PC-3 (cell line): Measurements from ENCODE around the gene STAT4. TPM values are rescaled to one million over a fixed set of nuclear protein-coding genes. Genes with fewer than 3 reads are reported as not detected.

Experiments used
- ATAC-seq: fragments of 200-7000 bp; cut with Tn5 transposase; 2 replicates; pipeline ENCODE4 v1.9.1; 2020; ENCODE audit warnings: mild to moderate bottlenecking, moderate library complexity
- BruUV-seq: library from RNA; stranded (reverse); fragments of 400-500 nt; replicated peaks from 2 replicates; lab custom pipeline; 2021; lab: Mats Ljungman, UMichigan
- CTCF ChIA-PET: fragments of 300-600 bp; sonication (Branson Sonifier 250); formaldehyde crosslinking; loops from one replicate; lab custom pipeline; 2022; ENCODE audit warnings: antibody characterized with exemption; lab: Charles Lee
- POLR2A ChIA-PET: fragments of 300-600 bp; sonication (Branson Sonifier 250); formaldehyde crosslinking; loops from one replicate; lab custom pipeline; 2022; ENCODE audit warnings: antibody characterized with exemption; ENCODE audit not compliant: unreplicated experiment; lab: Charles Lee
- DNase-seq: peaks from one replicate; pipeline ENCODE4 v3.0.0-alpha.2; 2015
- H2AFZ ChIP-seq: fragments of 300-600 bp; sonication (generic); 2 replicates; pipeline ENCODE4 v1.6.0; 2016; ENCODE audit warnings: antibody characterized with exemption, low read length
- H3F3A ChIP-seq: fragments of 300-600 bp; sonication (generic); one replicate; pipeline ENCODE4 v1.6.0; 2017; ENCODE audit warnings: antibody characterized with exemption, low read length, control low read depth, mild to moderate bottlenecking; ENCODE audit not compliant: unreplicated experiment
- H3K27ac ChIP-seq: fragments of 300-600 bp; sonication (generic); 2 replicates; pipeline ENCODE4 v1.5.1; 2016; ENCODE audit warnings: mild to moderate bottlenecking, low read length
- H3K27me3 ChIP-seq: fragments of 300-600 bp; sonication (generic); 2 replicates; pipeline ENCODE4 v1.6.1; 2016; ENCODE audit warnings: low read length, mixed read lengths
- H3K36me3 ChIP-seq: fragments of 300-600 bp; sonication (generic); 2 replicates; pipeline ENCODE4 v1.6.1; 2016; ENCODE audit warnings: low read depth, mixed run types, low read length, mixed read lengths
- H3K4me1 ChIP-seq: fragments of 300-600 bp; sonication (generic); 2 replicates; pipeline ENCODE4 v1.5.1; 2016; ENCODE audit warnings: low read length; ENCODE audit not compliant: insufficient read depth
- H3K4me2 ChIP-seq: fragments of 300-600 bp; sonication (generic); 2 replicates; pipeline ENCODE4 v1.6.0; 2016; ENCODE audit warnings: low read length
- H3K4me3 ChIP-seq: fragments of 300-600 bp; sonication (generic); 2 replicates; pipeline ENCODE4 v1.5.1; 2016; ENCODE audit warnings: mild to moderate bottlenecking, low read length, mixed read lengths
- H3K79me2 ChIP-seq: fragments of 300-600 bp; sonication (generic); 2 replicates; pipeline ENCODE4 v1.6.1; 2017; ENCODE audit warnings: low read length, mixed read lengths
- H3K9ac ChIP-seq: fragments of 300-600 bp; sonication (generic); 2 replicates; pipeline ENCODE4 v1.6.0; 2016; ENCODE audit warnings: mild to moderate bottlenecking, low read length
- H3K9me2 ChIP-seq: fragments of 300-600 bp; sonication (generic); replicated peaks from 2 replicates; pipeline ENCODE4 v1.6.1; 2016; ENCODE audit warnings: mixed run types, low read length, mixed read lengths
- H3K9me3 ChIP-seq: fragments of 300-600 bp; sonication (generic); 2 replicates; pipeline ENCODE4 v1.6.1; 2016; ENCODE audit warnings: low read length, mixed read lengths
- H4K20me1 ChIP-seq: fragments of 300-600 bp; sonication (generic); 2 replicates; pipeline ENCODE4 v1.6.1; 2016; ENCODE audit warnings: low read length, mixed read lengths
- CTCF ChIP-seq: fragments of 300-600 bp; sonication (generic); conservative IDR thresholded peaks from 2 replicates; pipeline ENCODE4 v1.5.1; 2017; ENCODE audit warnings: antibody characterized with exemption, low read depth, mild to moderate bottlenecking, low read length
- EZH2 ChIP-seq: fragments of 300-600 bp; sonication (generic); IDR thresholded peaks from one replicate; pipeline ENCODE4 v1.6.1; 2017; ENCODE audit warnings: antibody characterized with exemption, mild to moderate bottlenecking, low read length; ENCODE audit not compliant: unreplicated experiment
- EZH2phosphoT487 ChIP-seq: fragments of 300-600 bp; sonication (generic); IDR thresholded peaks from 2 replicates; pipeline ENCODE4 v1.6.1; 2018; ENCODE audit warnings: mild to moderate bottlenecking, antibody characterized with exemption, low read length, borderline replicate concordance
- intact Hi-C: fragments of 100-400 bp; cut with micrococcal nuclease; formaldehyde crosslinking; loops from 2 replicates; pipeline ENCODE4 v1.9.0; 2023
- total RNA-seq: library from RNA; depleted of rRNA; stranded (reverse); fragments of >200 nt; gene quantifications from 2 replicates; pipeline ENCODE4 v1.2.3, GENCODE V29; 2014

STAT4 gene
- total RNA-seq, 1 experiment from 2014 or later = 1.6 TPM

DNA sequence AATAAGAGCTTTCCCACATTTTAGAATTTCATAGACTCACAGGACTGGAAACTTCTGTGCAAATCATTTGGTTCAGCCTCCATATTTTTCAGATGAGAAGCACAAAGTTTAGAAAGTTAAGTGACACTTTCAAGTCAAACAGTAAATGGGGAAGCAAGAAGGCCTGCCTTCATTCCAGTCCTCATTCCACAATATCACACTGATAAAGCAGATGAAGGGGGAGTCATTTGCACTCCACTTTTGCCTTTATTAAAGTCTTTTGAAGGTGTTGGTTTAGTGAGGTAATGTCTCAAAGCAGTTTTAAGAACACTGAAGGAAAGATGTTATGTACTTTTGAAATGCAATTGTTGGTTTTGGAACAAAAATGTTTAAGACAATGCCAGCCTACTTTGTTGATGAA, 32.7 kb upstream of the STAT4 start:
- Histone ChIP-seq H3K36me3 (no peaks in the 10 kb centered on the region), H3K9ac (no peak overlapping the region), H3K27me3 (no peaks in the 10 kb centered on the region), H3K4me3 (no peak overlapping the region), H3K4me2 (no peak overlapping the region), H4K20me1 (no peaks in the 10 kb centered on the region), H3K27ac (no peak overlapping the region), H2AFZ (no peak overlapping the region), H3K79me2 (no peaks in the 10 kb centered on the region), H3K9me3 (no peaks in the 10 kb centered on the region), H3K4me1 (peaks cover 11% of the 10 kb centered on the region), H3K9me2 (0 out of 2 replicates have a peak, but pooled peaks cover 3% of the 10 kb centered on the region), H3F3A (no peaks in the 10 kb centered on the region)
- CTCF ChIA-PET = no interaction called here
- BruUV-seq = no TSS peak
- TF ChIP-seq EZH2phosphoT487 (no peak), EZH2 (no peak), CTCF (no peak)
- DNase-seq (no peak), ATAC-seq (no peak)
- POLR2A ChIA-PET = no interaction called here
- intact Hi-C loops = no loop called here

- no TSS peak for BruUV-seq
- ATAC-seq (no peak), DNase-seq (no peak)
- H3K9ac ChIP-seq = no peak overlapping the region
- no peak overlapping the region for H3K27ac ChIP-seq
- H4K20me1 ChIP-seq = no peaks in the 10 kb centered on the region
- TF ChIP-seq CTCF (no peak), EZH2phosphoT487 (no peak), EZH2 (no peak)
- ChIA-PET POLR2A (no interaction called here), CTCF (no interaction called here)
- no peak overlapping the region for H3K4me3 ChIP-seq
- no peaks in the 10 kb centered on the region for H3F3A ChIP-seq
- H3K9me2 ChIP-seq = 0 out of 2 replicates have a peak, but pooled peaks cover 3% of the 10 kb centered on the region
- no peaks in the 10 kb centered on the region for H3K9me3 ChIP-seq
- peaks cover 11% of the 10 kb centered on the region for H3K4me1 ChIP-seq
- H3K79me2 ChIP-seq = no peaks in the 10 kb centered on the region
- no peaks in the 10 kb centered on the region for H3K27me3 ChIP-seq
- no peaks in the 10 kb centered on the region for H3K36me3 ChIP-seq
- no peak overlapping the region for H2AFZ ChIP-seq
- intact Hi-C loops = no loop called here
- no peak overlapping the region for H3K4me2 ChIP-seq
Observed at GRCh38 chr2:191183081-191183480, 32.3 kb upstream of the STAT4 start.

DNA sequence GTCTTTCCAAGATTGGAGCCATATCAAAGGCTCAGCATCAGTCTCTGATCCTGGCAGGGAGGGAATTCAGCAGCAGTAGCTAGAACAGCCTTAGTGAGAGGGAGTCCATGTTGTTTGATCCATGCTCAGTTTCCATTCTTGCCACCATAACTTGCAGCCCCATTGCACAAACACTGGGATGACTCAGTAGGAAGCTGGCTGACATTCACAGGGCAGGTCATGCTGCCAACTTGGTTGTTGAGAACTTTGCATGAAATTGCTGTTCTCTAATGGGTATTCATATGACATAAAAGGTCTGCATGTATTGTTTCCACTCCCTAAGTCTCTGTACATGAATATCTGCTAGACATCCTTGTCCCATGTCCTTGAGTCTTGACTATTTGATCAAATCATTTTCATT, 29.9 kb upstream of the STAT4 start:
- Histone ChIP-seq H3K4me2 (no peak overlapping the region; the same call in 1 of the 2 replicates), H3K36me3 (no peaks in the 10 kb centered on the region), H3K9me3 (no peaks in the 10 kb centered on the region), H3K9ac (no peak overlapping the region), H3K4me1 (peaks cover 28% of the 10 kb centered on the region), H3K27ac (no peak overlapping the region), H2AFZ (peak overlapping the region; percentile 33; the same call in 1 of the 2 replicates), H4K20me1 (no peaks in the 10 kb centered on the region), H3K79me2 (no peaks in the 10 kb centered on the region), H3F3A (no peaks in the 10 kb centered on the region), H3K27me3 (no peaks in the 10 kb centered on the region), H3K9me2 (0 out of 2 replicates have a peak, but pooled peaks cover 3% of the 10 kb centered on the region), H3K4me3 (no peak overlapping the region)
- BruUV-seq = no TSS peak
- ChIA-PET POLR2A (no interaction called here), CTCF (no interaction called here)
- intact Hi-C loops = no loop called here
- no peak for ATAC-seq
- DNase-seq = peak; percentile 55
- no peak for TF ChIP-seq EZH2
- no peak for TF ChIP-seq CTCF
- TF ChIP-seq EZH2phosphoT487 = no peak
